ENCODE data around the gene LRP2.

Gene LRP2

DNA sequence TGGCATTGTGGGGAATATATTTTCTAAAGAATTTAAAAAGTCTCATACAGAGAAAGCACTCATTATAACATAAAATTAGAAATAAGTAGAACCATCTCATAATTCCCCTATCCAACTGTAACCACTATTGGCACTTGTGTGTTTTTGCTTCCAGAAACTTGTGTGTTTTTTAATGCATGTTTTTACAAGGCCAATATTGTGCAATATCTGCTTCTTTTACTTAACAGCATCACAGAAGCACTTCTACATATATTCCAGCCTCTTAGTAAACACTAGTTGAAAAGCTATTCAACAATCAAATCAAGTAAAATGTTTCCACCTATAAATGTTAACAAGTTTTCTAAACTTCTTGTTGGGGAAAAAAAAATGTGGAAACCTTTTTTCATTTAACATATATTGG is 132.7 kb downstream of the LRP2 start:
- no peaks in the 10 kb centered on the region for H3K36me3 ChIP-seq (replicated peaks; ENCODE audit: insufficient read depth, low read length)
- H3K9me2 ChIP-seq (replicated peaks; ENCODE audit: insufficient read depth, low read length) = no peaks in the 10 kb centered on the region
- H2AFZ ChIP-seq (ENCODE audit: low read length) = no peak overlapping the region
- H3K79me2 ChIP-seq (ENCODE audit: low read length) = no peaks in the 10 kb centered on the region
- H3K27me3 ChIP-seq (replicated peaks; ENCODE audit: insufficient read depth, low read length) = no peaks in the 10 kb centered on the region
- H3F3A ChIP-seq (ENCODE audit: insufficient read depth, low read length) = no peaks in the 10 kb centered on the region
- no peak for DNase-seq
- TF ChIP-seq EZH2 (optimal IDR thresholded peaks at IDR 0.05; ENCODE audit: low read depth, low read length) = no peak
- TF ChIP-seq EZH2phosphoT487 (IDR thresholded peaks at IDR 0.05; ENCODE audit: low read length) = no peak
- TF ChIP-seq, protein P1, sequence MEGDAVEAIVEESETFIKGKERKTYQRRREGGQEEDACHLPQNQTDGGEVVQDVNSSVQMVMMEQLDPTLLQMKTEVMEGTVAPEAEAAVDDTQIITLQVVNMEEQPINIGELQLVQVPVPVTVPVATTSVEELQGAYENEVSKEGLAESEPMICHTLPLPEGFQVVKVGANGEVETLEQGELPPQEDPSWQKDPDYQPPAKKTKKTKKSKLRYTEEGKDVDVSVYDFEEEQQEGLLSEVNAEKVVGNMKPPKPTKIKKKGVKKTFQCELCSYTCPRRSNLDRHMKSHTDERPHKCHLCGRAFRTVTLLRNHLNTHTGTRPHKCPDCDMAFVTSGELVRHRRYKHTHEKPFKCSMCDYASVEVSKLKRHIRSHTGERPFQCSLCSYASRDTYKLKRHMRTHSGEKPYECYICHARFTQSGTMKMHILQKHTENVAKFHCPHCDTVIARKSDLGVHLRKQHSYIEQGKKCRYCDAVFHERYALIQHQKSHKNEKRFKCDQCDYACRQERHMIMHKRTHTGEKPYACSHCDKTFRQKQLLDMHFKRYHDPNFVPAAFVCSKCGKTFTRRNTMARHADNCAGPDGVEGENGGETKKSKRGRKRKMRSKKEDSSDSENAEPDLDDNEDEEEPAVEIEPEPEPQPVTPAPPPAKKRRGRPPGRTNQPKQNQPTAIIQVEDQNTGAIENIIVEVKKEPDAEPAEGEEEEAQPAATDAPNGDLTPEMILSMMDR (IDR thresholded peaks at IDR 0.05; ENCODE audit: low read length) = no peak
- H3K4me1 ChIP-seq (ENCODE audit: low read length) = no peaks in the 10 kb centered on the region
- H3K9me3 ChIP-seq (replicated peaks; ENCODE audit: insufficient read depth, low read length) = no peaks in the 10 kb centered on the region
- no peak overlapping the region for H3K4me2 ChIP-seq (ENCODE audit: low read depth, low read length)
- no peaks in the 10 kb centered on the region for H4K20me1 ChIP-seq (ENCODE audit: insufficient read depth, low read length)
- no peak overlapping the region for H3K9ac ChIP-seq (ENCODE audit: low read length)
- H3K4me3 ChIP-seq (ENCODE audit: low read length) = no peak overlapping the region
- H3K27ac ChIP-seq (ENCODE audit: low read length) = no peak overlapping the region

DNA sequence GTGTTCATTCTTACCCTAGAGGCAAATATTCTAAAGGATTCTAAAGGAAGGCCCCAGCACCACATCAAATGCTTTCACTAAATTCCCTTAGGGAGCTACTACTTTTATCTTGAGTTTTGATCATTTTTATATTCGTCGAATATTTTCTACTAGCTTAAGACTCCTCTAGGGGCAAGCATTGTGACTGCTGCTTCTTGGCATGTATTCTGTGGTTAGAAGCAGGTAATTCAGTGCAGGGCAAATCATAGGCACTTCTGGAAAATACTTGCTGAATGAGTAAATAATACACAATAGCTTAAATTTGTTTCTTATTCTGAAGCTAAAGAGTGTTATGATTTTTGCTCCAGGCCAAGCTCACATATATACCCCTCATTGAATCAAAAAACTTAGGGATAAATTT is 136.4 kb downstream of the LRP2 start:
- no peak for DNase-seq
- no peak for TF ChIP-seq EZH2 (optimal IDR thresholded peaks at IDR 0.05; ENCODE audit: low read depth, low read length)
- TF ChIP-seq, protein P1 (IDR thresholded peaks at IDR 0.05; ENCODE audit: low read length) = no peak
- no peak for TF ChIP-seq EZH2phosphoT487 (IDR thresholded peaks at IDR 0.05; ENCODE audit: low read length)
- no peaks in the 10 kb centered on the region for H3K9me2 ChIP-seq (replicated peaks; ENCODE audit: insufficient read depth, low read length)

DNA sequence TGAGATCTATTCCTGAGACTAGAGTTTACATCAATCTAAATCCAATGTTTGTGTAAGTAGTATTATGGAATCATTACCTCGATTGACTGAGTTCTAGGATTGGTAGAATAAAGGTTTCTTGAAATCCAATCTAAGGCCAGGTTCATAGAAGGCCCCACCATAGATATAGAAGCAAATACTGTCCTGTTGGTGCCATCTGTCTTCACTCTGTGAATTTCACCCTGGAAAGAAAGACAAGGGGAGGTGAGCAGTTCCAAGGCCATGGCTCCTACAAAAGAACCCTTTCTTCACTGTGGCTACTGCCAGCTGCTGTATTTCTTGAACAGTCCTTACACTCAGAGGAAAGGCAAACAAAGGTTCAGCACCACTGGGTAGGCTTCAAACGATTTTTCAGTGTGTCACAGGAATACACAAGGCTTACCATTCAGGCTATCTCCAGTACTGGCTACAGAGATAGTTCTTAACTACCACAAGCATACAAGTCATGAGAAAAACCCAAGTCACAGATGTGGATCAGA is 137.0 kb downstream of the LRP2 start:
- TF ChIP-seq, protein P1 (IDR thresholded peaks at IDR 0.05; ENCODE audit: low read length) = no peak
- TF ChIP-seq EZH2phosphoT487 (IDR thresholded peaks at IDR 0.05; ENCODE audit: low read length) (no peak), EZH2 (optimal IDR thresholded peaks at IDR 0.05; ENCODE audit: low read depth, low read length) (no peak)

More for the DNA sequence above, 136.4 kb downstream of the LRP2 start:
- H2AFZ ChIP-seq (ENCODE audit: low read length) = no peak overlapping the region
- no peaks in the 10 kb centered on the region for H4K20me1 ChIP-seq (ENCODE audit: insufficient read depth, low read length)
- 0 out of 2 replicates have a peak, but pooled peaks cover 9% of the 10 kb centered on the region for H3F3A ChIP-seq (ENCODE audit: insufficient read depth, low read length)
- H3K36me3 ChIP-seq (replicated peaks; ENCODE audit: insufficient read depth, low read length) = no peaks in the 10 kb centered on the region
- H3K9ac ChIP-seq (ENCODE audit: low read length) = no peak overlapping the region
- no peaks in the 10 kb centered on the region for H3K79me2 ChIP-seq (ENCODE audit: low read length)
- H3K4me2 ChIP-seq (ENCODE audit: low read depth, low read length) = no peak overlapping the region
- no peak overlapping the region for H3K27ac ChIP-seq (ENCODE audit: low read length)
- H3K27me3 ChIP-seq (replicated peaks; ENCODE audit: insufficient read depth, low read length) = no peaks in the 10 kb centered on the region
- no peaks in the 10 kb centered on the region for H3K9me3 ChIP-seq (replicated peaks; ENCODE audit: insufficient read depth, low read length)
- H3K4me1 ChIP-seq (ENCODE audit: low read length) = peaks cover 14% of the 10 kb centered on the region
- H3K4me3 ChIP-seq (ENCODE audit: low read length) = no peak overlapping the region

More for the DNA sequence above, 137.0 kb downstream of the LRP2 start:
- H3F3A ChIP-seq (ENCODE audit: insufficient read depth, low read length) = 0 out of 2 replicates have a peak, but pooled peaks cover 9% of the 10 kb centered on the region
- H3K9ac ChIP-seq (ENCODE audit: low read length) = no peak overlapping the region
- H3K36me3 ChIP-seq (replicated peaks; ENCODE audit: insufficient read depth, low read length) = no peaks in the 10 kb centered on the region
- H3K9me3 ChIP-seq (replicated peaks; ENCODE audit: insufficient read depth, low read length) = no peaks in the 10 kb centered on the region
- no peaks in the 10 kb centered on the region for H4K20me1 ChIP-seq (ENCODE audit: insufficient read depth, low read length)
- no peak for DNase-seq
- no peaks in the 10 kb centered on the region for H3K9me2 ChIP-seq (replicated peaks; ENCODE audit: insufficient read depth, low read length)
- no peak overlapping the region for H2AFZ ChIP-seq (ENCODE audit: low read length)
- no peaks in the 10 kb centered on the region for H3K79me2 ChIP-seq (ENCODE audit: low read length)
- H3K27me3 ChIP-seq (replicated peaks; ENCODE audit: insufficient read depth, low read length) = no peaks in the 10 kb centered on the region
- peaks cover 14% of the 10 kb centered on the region for H3K4me1 ChIP-seq (ENCODE audit: low read length)
- H3K27ac ChIP-seq (ENCODE audit: low read length) = no peak overlapping the region
- no peak overlapping the region for H3K4me2 ChIP-seq (ENCODE audit: low read depth, low read length)
- no peak overlapping the region for H3K4me3 ChIP-seq (ENCODE audit: low read length)

All from MM.1S (cell line).